GM12873 (cell line): Measurements from ENCODE around the gene AK8.

Source experiments
- CTCF ChIP-seq: IDR thresholded peaks from 2 replicates; pipeline ENCODE4 v1.5.1; 2012; ENCODE audit warnings: low read depth, mild to moderate bottlenecking, moderate library complexity, low read length, control low read depth; ENCODE audit not compliant: insufficient read depth; ENCODE audit errors: missing control alignments

AK8 gene

DNA sequence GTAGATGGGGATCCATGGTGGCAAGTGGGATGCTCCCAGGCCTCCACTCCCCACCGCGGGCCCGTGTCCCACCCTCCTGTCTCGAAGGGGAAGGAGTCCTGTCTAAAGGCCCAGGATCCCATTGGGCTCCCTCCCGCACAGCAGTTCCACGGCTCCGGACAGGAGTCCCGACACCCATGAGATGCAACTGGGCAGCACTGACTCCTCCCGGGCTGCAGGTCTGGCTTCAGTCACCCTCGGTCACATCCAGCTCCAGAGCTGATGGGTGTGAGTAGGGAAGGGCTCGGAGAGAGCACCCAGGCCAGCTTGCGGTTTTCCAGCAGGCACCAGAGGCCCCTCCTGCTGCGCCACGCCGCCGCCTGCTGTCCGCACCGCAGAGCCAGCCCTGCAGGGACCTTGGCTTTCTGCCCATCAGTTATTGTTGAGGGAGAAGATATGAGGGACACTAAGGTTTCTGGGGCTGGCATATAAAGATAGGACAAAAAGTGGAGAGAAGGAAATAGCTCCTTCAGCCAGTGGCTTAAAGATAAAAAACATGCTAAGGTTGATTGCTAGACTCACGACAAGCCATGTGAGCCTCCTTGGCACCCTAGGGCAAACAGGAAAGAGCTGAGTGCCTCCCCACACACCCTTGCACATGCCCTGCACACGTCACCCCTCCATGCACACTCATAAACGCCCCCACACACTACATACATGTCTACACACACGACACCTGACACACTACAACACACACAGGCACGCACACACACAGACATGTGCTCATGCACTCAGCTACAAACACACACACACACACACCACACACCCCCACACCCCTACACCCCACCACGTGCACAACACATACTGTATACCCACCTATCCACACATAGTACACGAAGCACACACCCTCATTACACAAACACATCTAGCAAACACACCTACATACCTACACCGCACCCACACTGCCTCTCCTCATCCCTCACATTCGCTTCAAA is 79.0 kb downstream of the AK8 start:
- TF ChIP-seq CTCF, result peak; percentile 12

- no peak for TF ChIP-seq CTCF
These were observed 80.0 kb downstream of the AK8 start for GRCh38 chr9:132797861-132798659.

- TF ChIP-seq CTCF, result no peak
These were observed 82.4 kb downstream of the AK8 start for GRCh38 chr9:132795511-132796303.

DNA sequence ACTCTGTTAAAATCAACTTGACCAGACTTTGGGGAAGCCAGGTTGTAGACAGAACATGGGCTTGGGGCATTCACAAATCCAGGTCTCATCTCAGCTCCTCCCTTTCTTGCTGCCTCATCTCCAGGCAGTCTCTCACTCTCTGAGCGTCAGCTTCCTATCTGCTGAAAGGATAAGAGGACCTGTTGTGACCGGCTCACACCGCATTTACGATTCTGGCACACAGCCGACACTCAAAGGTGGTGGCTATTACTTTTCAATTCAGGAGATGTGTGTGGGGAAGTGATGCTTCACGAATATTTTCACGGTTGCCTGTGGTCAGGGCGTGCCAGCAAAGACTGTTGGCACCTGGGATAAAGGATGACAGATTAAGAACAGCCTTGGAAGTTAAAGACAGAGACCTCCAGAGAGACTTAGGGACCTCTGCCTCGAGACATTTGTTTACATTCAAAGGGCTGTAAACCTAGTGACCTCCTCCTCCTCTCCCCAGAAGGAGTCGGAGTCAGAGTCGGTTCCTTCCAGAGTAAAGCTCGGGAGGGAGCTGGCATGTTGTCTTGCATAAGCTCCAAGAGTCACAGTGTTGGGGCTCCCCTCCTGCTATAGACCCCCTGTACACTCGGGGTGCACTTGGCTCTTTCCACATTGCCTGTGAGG is 83.2 kb downstream of the AK8 start:
- no peak for TF ChIP-seq CTCF

- TF ChIP-seq CTCF, result no peak
These were observed 84.2 kb downstream of the AK8 start for GRCh38 chr9:132793606-132794580.

GRCh38 chr9:132792547-132792946 is 85.5 kb downstream of the AK8 start:
- TF ChIP-seq CTCF, result no peak
